HG02970 (cell line): ENCODE results near the gene TIGD1.
"Not testable (repeated sequence)": the region's sequence is repeated elsewhere in the genome, so short reads cannot be mapped to it uniquely, and the experiment has no call there.

ENCODE experiments used
- ATAC-seq: cut with Tn5 transposase; IDR thresholded peaks from one replicate; pipeline ENCODE4 v1.9.1; 2021; ENCODE audit warnings: mild to moderate bottlenecking, moderate library complexity, moderate number of reproducible peaks; ENCODE audit not compliant: unreplicated experiment, low FRiP score

The TIGD1 gene

DNA sequence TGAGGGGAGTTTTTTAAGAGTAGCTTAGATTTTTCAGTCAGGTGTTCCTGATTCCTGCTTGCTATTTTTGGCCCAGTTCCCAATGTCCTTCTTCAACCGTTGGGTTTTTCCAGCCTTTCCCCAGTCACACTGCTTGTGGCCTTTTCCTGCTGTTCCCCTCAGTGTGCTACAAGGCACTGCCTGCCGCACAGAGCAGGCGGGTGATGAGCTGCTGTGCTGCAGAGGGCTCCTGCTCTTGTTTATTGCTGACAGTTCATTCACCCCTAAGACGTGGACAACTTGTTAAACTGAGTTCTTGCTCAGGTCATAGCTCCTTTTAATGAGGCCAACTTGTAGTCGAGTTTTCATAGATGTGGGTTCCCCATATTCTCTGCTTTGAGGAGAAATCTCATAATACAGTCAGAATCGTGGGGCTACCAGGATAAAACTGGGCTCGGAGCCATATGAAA lies 20.7 kb upstream of the TIGD1 start:
- ATAC-seq: no peak

GRCh38 chr2:232570481-232570880 lies 20.1 kb upstream of the TIGD1 start:
- not testable (repeated sequence) for ATAC-seq

GRCh38 chr2:232569541-232569940 lies 19.2 kb upstream of the TIGD1 start:
- no peak for ATAC-seq

DNA sequence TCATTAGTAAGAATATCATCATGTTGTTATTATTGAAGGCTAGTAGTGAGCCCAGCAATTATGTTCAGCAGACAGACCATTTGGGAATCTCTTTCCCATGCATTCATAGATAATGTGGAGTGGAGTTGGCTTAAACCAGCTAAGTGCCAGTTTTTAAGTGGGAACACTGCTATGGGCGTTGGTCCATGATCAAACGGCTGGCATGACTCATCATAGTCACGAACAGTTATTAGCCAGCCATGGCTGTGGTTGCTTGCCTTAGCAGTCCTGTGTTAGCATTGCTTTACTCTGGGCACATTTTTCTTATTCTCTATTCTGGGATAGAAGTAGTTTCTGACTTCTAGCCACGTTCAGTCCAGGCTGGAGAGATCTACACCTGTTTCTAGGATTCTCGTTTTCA lies 17.8 kb upstream of the TIGD1 start:
- no peak for ATAC-seq

DNA sequence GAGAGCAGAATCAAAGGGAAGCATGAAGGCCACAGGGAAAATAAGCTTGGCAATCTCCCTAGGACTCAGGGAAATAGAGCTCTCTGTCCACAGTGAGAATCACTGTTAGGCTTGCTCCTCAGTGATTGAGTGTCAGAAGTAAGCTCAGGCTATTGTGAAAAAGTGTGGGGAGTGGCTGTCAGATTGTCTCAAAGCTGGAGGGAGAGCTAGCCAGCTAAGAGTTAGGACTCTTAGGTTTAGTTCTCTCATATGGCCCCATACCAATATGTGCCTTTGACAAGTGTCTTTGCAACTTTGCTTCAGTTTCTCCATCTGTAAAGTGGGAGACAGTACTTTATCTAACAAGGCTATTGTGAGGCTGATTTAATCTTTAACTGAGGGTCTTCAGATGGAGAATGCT lies 17.4 kb upstream of the TIGD1 start:
- ATAC-seq: no peak

DNA sequence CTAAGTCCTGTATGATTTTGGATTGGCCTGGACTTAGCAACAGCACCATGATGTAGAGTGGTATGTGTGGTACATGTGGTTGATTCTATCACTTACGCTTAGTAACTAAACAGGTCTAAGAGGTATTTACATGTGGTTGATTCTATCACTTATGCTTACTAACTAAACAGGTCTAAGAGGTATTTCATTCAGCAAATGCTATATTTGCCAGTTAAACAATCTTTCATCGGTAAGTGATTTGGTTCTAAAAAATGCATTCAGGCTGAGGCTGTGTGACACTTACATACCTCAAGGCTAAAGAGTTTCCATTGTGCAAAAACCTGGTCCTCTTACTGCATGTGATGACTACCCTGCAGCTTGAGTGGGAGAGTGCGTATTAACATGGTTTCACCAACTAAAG lies 13.2 kb upstream of the TIGD1 start:
- no peak for ATAC-seq

- ATAC-seq: no peak
Observed at GRCh38 chr2:232562515-232563151, 12.3 kb upstream of the TIGD1 start.

DNA sequence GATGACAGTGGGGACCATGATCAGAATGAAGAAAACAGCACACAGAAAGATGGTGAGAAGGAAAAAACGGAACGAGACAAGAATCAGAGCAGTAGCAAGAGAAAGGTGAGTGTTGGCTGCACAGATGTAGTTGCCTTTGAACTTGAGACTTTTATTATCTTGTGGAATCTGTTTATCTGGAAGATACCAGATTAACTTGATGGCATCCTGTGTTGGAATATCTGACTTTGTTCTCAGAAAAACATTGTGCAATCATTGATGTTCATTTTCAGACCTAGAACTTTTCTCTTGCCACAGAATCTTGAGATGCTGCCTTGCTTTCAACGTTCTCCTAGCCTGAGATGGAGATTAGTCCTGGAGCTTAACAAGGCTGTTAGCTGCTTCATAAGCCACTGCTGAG lies 6.1 kb upstream of the TIGD1 start:
- ATAC-seq: no peak

GRCh38 chr2:232551776-232552175 lies 1.4 kb upstream of the TIGD1 start:
- no peak for ATAC-seq

- no peak for ATAC-seq
Observed at GRCh38 chr2:232551250-232551638, 887 bp upstream of the TIGD1 start.

GRCh38 chr2:232549655-232550353 lies 553 bp downstream of the TIGD1 start:
- ATAC-seq: no peak

- ATAC-seq: no peak
Observed at GRCh38 chr2:232547991-232548390, 2.4 kb downstream of the TIGD1 start.

DNA sequence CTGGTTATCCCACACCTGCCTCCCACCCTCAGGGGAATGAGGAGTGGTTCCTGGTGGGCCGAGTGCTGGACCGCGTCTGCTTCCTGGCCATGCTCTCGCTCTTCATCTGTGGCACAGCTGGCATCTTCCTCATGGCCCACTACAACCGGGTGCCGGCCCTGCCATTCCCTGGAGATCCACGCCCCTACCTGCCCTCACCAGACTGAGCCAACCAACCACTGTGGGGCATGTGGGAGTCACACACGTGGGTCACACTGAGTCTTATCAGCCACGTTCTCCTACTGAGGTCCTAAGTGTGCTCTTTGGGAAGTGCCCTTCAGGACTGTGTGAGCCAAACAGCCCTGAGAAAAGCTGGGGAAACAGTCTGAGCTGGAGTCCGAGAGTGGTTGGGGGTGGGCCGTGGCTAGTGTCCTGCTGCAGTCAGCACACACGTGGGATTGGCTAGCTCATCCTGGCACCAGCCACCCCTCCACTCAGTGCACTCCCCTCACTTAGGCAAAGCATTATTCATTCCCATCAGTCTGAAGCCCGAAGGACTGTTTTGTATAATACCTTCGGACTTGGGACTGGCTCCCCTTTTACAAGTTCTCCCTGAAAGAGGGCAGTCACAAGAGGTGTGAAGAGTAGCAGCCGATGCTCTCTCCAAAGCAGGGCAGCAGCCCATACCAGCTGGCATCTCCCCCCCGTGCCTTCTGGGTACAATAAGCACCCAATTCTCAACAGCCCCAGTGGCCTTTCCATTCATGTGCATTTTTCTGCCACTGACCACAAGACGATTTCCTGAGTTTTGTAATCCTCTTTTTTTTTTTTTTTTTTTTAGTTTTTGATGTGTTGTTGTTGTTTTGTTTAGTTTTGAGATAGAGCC lies 4.6 kb downstream of the TIGD1 start:
- no peak for ATAC-seq

GRCh38 chr2:232544674-232545073 lies 5.7 kb downstream of the TIGD1 start:
- no peak for ATAC-seq

DNA sequence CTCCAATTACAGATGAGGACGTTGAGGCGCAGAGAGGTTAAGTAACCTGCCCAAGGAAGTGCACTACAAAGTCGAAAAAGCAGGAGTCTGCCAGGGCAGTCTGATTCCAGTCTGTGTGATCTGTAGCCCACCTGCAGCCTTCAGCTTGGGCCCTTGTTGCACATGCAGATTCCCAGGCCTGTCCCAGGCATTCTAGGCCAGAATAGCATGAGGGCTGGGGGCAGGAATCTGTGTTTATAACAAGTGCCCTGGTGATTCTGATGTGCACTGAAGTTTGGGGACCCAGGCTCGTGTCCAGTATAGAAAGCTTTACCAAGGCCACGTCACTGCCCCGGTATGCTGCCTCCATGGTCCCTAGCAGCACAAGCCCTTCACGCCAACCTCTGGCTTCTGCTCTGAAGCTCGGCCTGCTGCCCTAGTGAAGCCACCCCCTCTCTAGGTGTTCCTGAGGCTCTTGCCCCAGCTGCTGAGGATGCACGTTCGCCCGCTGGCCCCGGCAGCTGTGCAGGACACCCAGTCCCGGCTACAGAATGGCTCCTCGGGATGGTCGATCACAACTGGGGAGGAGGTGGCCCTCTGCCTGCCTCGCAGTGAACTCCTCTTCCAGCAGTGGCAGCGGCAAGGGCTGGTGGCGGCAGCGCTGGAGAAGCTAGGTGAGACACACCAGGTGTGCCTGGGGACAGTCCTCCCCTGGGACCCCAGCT lies 6.3 kb downstream of the TIGD1 start:
- ATAC-seq: no peak

DNA sequence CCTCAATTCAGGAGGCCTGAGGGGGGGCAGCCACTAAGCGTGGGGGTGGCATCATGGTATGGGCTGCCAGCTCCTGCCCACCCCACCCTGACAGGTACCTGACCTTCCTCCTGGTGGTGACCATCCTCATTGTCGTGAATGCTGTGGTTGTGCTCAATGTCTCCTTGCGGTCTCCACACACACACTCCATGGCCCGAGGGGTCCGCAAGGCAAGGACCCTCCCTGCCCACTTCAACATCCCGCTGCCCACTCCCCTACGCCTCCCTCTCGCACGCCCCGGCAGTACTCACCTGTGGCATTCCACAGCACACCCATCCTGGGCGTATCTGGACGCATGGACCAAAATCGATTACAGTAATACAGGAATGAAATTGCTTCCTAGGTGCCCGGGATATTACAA lies 6.9 kb downstream of the TIGD1 start:
- no peak for ATAC-seq

GRCh38 chr2:232542715-232543467 lies 7.5 kb downstream of the TIGD1 start:
- ATAC-seq: no peak

- ATAC-seq: no peak
Observed at GRCh38 chr2:232541961-232542714, 8.2 kb downstream of the TIGD1 start.

DNA sequence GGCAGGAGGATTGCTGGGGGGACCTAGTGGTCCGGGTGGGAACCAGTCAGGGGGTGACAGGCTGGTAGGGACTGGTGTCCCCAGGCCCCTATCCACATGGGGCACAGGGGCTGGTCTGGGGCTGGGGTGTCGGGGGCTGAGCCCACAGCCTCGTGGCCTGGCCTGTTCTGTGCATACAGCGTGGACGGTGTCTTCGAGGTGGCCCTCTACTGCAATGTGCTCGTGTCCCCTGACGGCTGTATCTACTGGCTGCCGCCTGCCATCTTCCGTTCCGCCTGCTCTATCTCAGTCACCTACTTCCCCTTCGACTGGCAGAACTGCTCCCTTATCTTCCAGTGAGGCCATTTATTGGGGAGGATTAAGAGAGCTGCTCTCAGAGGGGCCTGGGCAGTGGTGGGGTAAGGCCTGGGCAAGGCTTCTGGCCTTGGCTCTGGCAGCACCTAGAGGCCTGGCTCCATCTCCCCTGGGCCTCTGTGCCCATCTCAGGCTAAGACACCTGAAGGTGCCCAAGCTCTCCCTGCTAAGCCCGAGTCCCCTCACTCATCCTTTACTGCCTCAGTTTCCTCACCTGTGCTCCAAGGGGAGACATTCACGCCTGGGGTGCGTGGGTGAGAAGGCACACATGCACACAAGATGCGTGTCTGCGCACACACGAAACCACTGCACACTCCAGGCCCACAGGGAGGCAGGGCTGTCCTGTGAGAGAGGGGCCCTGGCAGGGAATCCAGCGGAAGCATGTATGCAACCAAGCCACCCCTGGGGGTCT lies 9.0 kb downstream of the TIGD1 start:
- no peak for ATAC-seq
